ENCODE measurements around the gene ABCA9.
"Not testable (repeated sequence)": the region's sequence is repeated elsewhere in the genome, so short reads cannot be mapped to it uniquely, and the experiment has no call there.

Gene ABCA9

GRCh38 chr17:69004759-69005158 lies 56.0 kb downstream of the ABCA9 start:
- not testable (repeated sequence) for DNase-seq (ENCODE audit: low spot score); H3K18ac ChIP-seq (ENCODE audit: low read length); H3K4me3 ChIP-seq (ENCODE audit: low read length in 2 of 2); H4K91ac ChIP-seq (ENCODE audit: low read depth, low read length, poor library complexity); H2AFZ ChIP-seq (ENCODE audit: low read length); H3K4ac ChIP-seq (ENCODE audit: low read length); H3K36me3 ChIP-seq (replicated peaks in 1 of 2; ENCODE audit: control insufficient read depth in 2 of 2, insufficient read depth in 2 of 2, low read length in 2 of 2); H2BK120ac ChIP-seq (ENCODE audit: low read depth, low read length); H3K79me1 ChIP-seq (ENCODE audit: low read depth, low read length); H3K9me3 ChIP-seq (replicated peaks in 1 of 2; ENCODE audit: control insufficient read depth in 2 of 2, insufficient read depth in 1 of 2, low read depth in 1 of 2, low read length in 2 of 2); H2AK5ac ChIP-seq (ENCODE audit: low read depth, low read length); H3K27ac ChIP-seq (replicated peaks; ENCODE audit: low read length); H2BK15ac ChIP-seq (ENCODE audit: low read length); H3K14ac ChIP-seq (ENCODE audit: low read length); H2BK5ac ChIP-seq (ENCODE audit: low read length); H3K27me3 ChIP-seq (ENCODE audit: control insufficient read depth in 3 of 3, insufficient read depth in 3 of 3, low read depth in 1 of 3, low read length in 3 of 3); H3K23ac ChIP-seq (ENCODE audit: low read depth, low read length, poor library complexity); H4K8ac ChIP-seq (ENCODE audit: low read depth, low read length); H2BK12ac ChIP-seq (ENCODE audit: low read length); H3K4me2 ChIP-seq (ENCODE audit: insufficient read depth, low read length, poor library complexity, severe bottlenecking); H3K9ac ChIP-seq (ENCODE audit: low read depth, low read length, poor library complexity); H3K4me1 ChIP-seq (ENCODE audit: control insufficient read depth in 2 of 2, insufficient read depth in 1 of 2, low read depth in 1 of 2, low read length in 2 of 2)
- WGBS, 2 donors (ENCODE audit: extremely low coverage in 2 of 2, insufficient read length in 2 of 2, insufficient replicate concordance in 1 of 2) = no CpG with 5 or more reads among the region's 27 CpGs

DNA sequence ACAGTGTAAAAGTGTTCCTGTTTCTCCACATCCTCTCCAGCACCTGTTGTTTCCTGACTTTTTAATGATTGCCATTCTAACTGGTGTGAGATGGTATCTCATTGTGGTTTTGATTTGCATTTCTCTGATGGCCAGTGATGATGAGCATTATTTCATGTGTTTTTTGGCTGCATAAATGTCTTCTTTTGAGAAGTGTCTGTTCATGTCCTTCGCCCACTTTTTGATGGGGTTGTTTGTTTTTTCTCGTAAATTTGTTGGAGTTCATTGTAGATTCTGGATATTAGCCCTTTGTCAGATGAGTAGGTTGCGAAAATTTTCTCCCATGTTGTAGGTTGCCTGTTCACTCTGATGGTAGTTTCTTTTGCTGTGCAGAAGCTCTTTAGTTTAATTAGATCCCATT lies 61.0 kb downstream of the ABCA9 start:
- H3K18ac ChIP-seq (ENCODE audit: low read length); H3K36me3 ChIP-seq (replicated peaks in 1 of 2; ENCODE audit: control insufficient read depth in 2 of 2, insufficient read depth in 2 of 2, low read length in 2 of 2); H3K4ac ChIP-seq (ENCODE audit: low read length); H3K4me3 ChIP-seq (ENCODE audit: low read length in 2 of 2); H2BK120ac ChIP-seq (ENCODE audit: low read depth, low read length); H2BK15ac ChIP-seq (ENCODE audit: low read length); H2AK5ac ChIP-seq (ENCODE audit: low read depth, low read length); H3K4me1 ChIP-seq (ENCODE audit: control insufficient read depth in 2 of 2, insufficient read depth in 1 of 2, low read depth in 1 of 2, low read length in 2 of 2); H3K27ac ChIP-seq (replicated peaks; ENCODE audit: low read length); H3K23ac ChIP-seq (ENCODE audit: low read depth, low read length, poor library complexity); H3K9me3 ChIP-seq (replicated peaks in 1 of 2; ENCODE audit: control insufficient read depth in 2 of 2, insufficient read depth in 1 of 2, low read depth in 1 of 2, low read length in 2 of 2); DNase-seq (ENCODE audit: low spot score); H2AFZ ChIP-seq (ENCODE audit: low read length); H3K79me1 ChIP-seq (ENCODE audit: low read depth, low read length); H2BK5ac ChIP-seq (ENCODE audit: low read length); H3K4me2 ChIP-seq (ENCODE audit: insufficient read depth, low read length, poor library complexity, severe bottlenecking); H3K9ac ChIP-seq (ENCODE audit: low read depth, low read length, poor library complexity); H2BK12ac ChIP-seq (ENCODE audit: low read length); H4K91ac ChIP-seq (ENCODE audit: low read depth, low read length, poor library complexity); H3K14ac ChIP-seq (ENCODE audit: low read length); H4K8ac ChIP-seq (ENCODE audit: low read depth, low read length); H3K27me3 ChIP-seq (ENCODE audit: control insufficient read depth in 3 of 3, insufficient read depth in 3 of 3, low read depth in 1 of 3, low read length in 3 of 3): not testable (repeated sequence)
- WGBS, 2 donors (ENCODE audit: extremely low coverage in 2 of 2, insufficient read length in 2 of 2, insufficient replicate concordance in 1 of 2) = no CpG with 5 or more reads among the region's 3 CpGs

DNA sequence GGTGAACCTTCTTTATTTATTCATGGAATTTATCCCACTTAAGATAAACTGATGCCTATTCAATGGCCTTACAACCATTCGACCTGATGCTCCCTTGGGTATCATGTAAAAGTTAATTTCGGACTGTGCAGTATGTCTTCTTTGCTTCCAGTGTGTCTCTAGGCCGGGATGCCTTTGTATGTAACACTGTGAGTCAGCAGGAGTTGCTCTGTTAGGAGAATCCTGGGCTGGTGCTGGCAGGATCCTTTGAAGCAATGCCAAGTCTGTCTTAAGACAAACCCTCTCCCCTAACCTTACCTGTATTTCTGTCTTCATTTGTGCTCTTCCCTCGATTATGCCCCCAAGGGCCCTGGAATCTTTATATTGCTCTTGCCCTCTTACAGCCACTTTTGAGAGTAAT lies 67.6 kb downstream of the ABCA9 start:
- no peaks in the 10 kb centered on the region for H3K36me3 ChIP-seq (replicated peaks in 1 of 2; ENCODE audit: control insufficient read depth in 2 of 2, insufficient read depth in 2 of 2, low read length in 2 of 2)
- no peak overlapping the region for H3K14ac ChIP-seq (ENCODE audit: low read length)
- DNase-seq (ENCODE audit: low spot score) = no peak
- H4K8ac ChIP-seq (ENCODE audit: low read depth, low read length) = no peak overlapping the region
- WGBS, 2 donors (ENCODE audit: extremely low coverage in 2 of 2, insufficient read length in 2 of 2, insufficient replicate concordance in 1 of 2) = no CpG with 5 or more reads among the region's 4 CpGs
- no peak overlapping the region for H4K91ac ChIP-seq (ENCODE audit: low read depth, low read length, poor library complexity)
- no peak overlapping the region for H3K4me2 ChIP-seq (ENCODE audit: insufficient read depth, low read length, poor library complexity, severe bottlenecking)
- H2AK5ac ChIP-seq (ENCODE audit: low read depth, low read length) = no peak overlapping the region
- no peaks in the 10 kb centered on the region for H3K4me1 ChIP-seq (ENCODE audit: control insufficient read depth in 2 of 2, insufficient read depth in 1 of 2, low read depth in 1 of 2, low read length in 2 of 2)
- H3K9ac ChIP-seq (ENCODE audit: low read depth, low read length, poor library complexity) = no peak overlapping the region
- H2AFZ ChIP-seq (ENCODE audit: low read length) = no peak overlapping the region
- H2BK12ac ChIP-seq (ENCODE audit: low read length) = no peak overlapping the region
- no peak overlapping the region for H2BK120ac ChIP-seq (ENCODE audit: low read depth, low read length)
- H3K27me3 ChIP-seq (ENCODE audit: control insufficient read depth in 3 of 3, insufficient read depth in 3 of 3, low read depth in 1 of 3, low read length in 3 of 3) = no peaks in the 10 kb centered on the region
- H3K9me3 ChIP-seq (replicated peaks in 1 of 2; ENCODE audit: control insufficient read depth in 2 of 2, insufficient read depth in 1 of 2, low read depth in 1 of 2, low read length in 2 of 2) = no peaks in the 10 kb centered on the region
- H3K27ac ChIP-seq (replicated peaks; ENCODE audit: low read length) = no peak overlapping the region
- no peak overlapping the region for H2BK15ac ChIP-seq (ENCODE audit: low read length)
- H3K23ac ChIP-seq (ENCODE audit: low read depth, low read length, poor library complexity) = no peak overlapping the region
- no peak overlapping the region for H2BK5ac ChIP-seq (ENCODE audit: low read length)
- no peak overlapping the region for H3K18ac ChIP-seq (ENCODE audit: low read length)
- no peaks in the 10 kb centered on the region for H3K79me1 ChIP-seq (ENCODE audit: low read depth, low read length)
- no peak overlapping the region for H3K4me3 ChIP-seq (ENCODE audit: low read length in 2 of 2)
- no peak overlapping the region for H3K4ac ChIP-seq (ENCODE audit: low read length)

DNA sequence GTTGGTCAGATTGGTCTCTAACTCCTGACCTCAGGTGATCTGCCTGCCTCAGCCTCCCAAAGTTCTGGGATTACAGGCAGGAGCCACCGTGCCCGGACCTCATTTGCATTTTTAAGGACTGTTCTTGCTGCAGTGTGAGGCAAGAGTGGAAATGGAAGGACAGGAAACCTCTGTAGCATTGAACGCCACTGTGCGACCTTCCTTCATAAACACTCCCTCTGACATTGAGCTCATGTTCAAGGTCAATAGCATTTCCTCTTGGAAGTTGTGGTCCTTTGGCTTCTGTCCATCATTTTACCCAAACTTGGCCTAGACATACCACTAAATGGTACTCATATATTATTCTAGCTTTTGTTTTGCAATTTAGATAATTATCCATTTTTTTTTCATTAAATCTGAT lies 72.8 kb downstream of the ABCA9 start:
- Histone ChIP-seq H4K8ac (ENCODE audit: low read depth, low read length) (no peak overlapping the region), H3K9ac (ENCODE audit: low read depth, low read length, poor library complexity) (no peak overlapping the region), H3K18ac (ENCODE audit: low read length) (no peak overlapping the region), H3K79me1 (ENCODE audit: low read depth, low read length) (no peaks in the 10 kb centered on the region), H3K27ac (replicated peaks; ENCODE audit: low read length) (no peak overlapping the region), H3K4me3 (ENCODE audit: low read length in 2 of 2) (no peak overlapping the region), H2AFZ (ENCODE audit: low read length) (no peak overlapping the region), H2BK12ac (ENCODE audit: low read length) (no peak overlapping the region), H2BK15ac (ENCODE audit: low read length) (no peak overlapping the region), H4K91ac (ENCODE audit: low read depth, low read length, poor library complexity) (no peak overlapping the region), H2BK5ac (ENCODE audit: low read length) (no peak overlapping the region), H3K23ac (ENCODE audit: low read depth, low read length, poor library complexity) (no peak overlapping the region), H3K36me3 (replicated peaks in 1 of 2; ENCODE audit: control insufficient read depth in 2 of 2, insufficient read depth in 2 of 2, low read length in 2 of 2) (no peaks in the 10 kb centered on the region), H3K4me1 (ENCODE audit: control insufficient read depth in 2 of 2, insufficient read depth in 1 of 2, low read depth in 1 of 2, low read length in 2 of 2) (no peaks in the 10 kb centered on the region), H2AK5ac (ENCODE audit: low read depth, low read length) (no peak overlapping the region), H3K27me3 (ENCODE audit: control insufficient read depth in 3 of 3, insufficient read depth in 3 of 3, low read depth in 1 of 3, low read length in 3 of 3) (no peaks in the 10 kb centered on the region), H3K14ac (ENCODE audit: low read length) (no peak overlapping the region), H2BK120ac (ENCODE audit: low read depth, low read length) (no peak overlapping the region), H3K4me2 (ENCODE audit: insufficient read depth, low read length, poor library complexity, severe bottlenecking) (no peak overlapping the region), H3K9me3 (replicated peaks in 1 of 2; ENCODE audit: control insufficient read depth in 2 of 2, insufficient read depth in 1 of 2, low read depth in 1 of 2, low read length in 2 of 2) (no peaks in the 10 kb centered on the region), H3K4ac (ENCODE audit: low read length) (no peak overlapping the region)
- no CpG with 5 or more reads among the region's 4 CpGs for WGBS, 2 donors (ENCODE audit: extremely low coverage in 2 of 2, insufficient read length in 2 of 2, insufficient replicate concordance in 1 of 2)
- DNase-seq (ENCODE audit: low spot score) = no peak

Measured in neuronal stem cell (in vitro differentiated cells).